HEK293T (cell line): ENCODE results near the gene PSMD3.

Experiments
- FOXA1 ChIP-seq: fragments of 450-650 bp; IDR thresholded peaks from 2 replicates; pipeline ENCODE4 v1.6.1; 2016; ENCODE audit warnings: mild to moderate bottlenecking
- FOXK2 ChIP-seq: fragments of 450-650 bp; IDR thresholded peaks from 2 replicates; pipeline ENCODE4 v1.6.1; 2016; ENCODE audit warnings: mild to moderate bottlenecking
- L3MBTL2 ChIP-seq: fragments of 450-650 bp; conservative IDR thresholded peaks from 2 replicates; pipeline ENCODE4 v1.6.1; 2016; ENCODE audit warnings: mild to moderate bottlenecking

- TF ChIP-seq L3MBTL2 (no peak), FOXA1 (no peak), FOXK2 (no peak)
These were observed 42.4 kb downstream of the PSMD3 start for GRCh38 chr17:40022961-40023541.
